OCI-LY3 (cell line): Measurements from ENCODE around the gene RHBDF2.

Experiments
- EZH2phosphoT487 ChIP-seq: fragments of 200-600 bp; shearing (Covaris generic); IDR thresholded peaks from 2 replicates; pipeline ENCODE4 v1.6.1; 2018; ENCODE audit warnings: antibody characterized with exemption, mixed run types, low read depth
- TF ChIP-seq, protein P1 (sequence below): fragments of 200-600, 300-600 bp; sonication (generic); IDR thresholded peaks from 2 replicates; pipeline ENCODE4 v1.5.1; 2014; ENCODE audit warnings: antibody characterized with exemption, low read length, low read depth

DNA sequence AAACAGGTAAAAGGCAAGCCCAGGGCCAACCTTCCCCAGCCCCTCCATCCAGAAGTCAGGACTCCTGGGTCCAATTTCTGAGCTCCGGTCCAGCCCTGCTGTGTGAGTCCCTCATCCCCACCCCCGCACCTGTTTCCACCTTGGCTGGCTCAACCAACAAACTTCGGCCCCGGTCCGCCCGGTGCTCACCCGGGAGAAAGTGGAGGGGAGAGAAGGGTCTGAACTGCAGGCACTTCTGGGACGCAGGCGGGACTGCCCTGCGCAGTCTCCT is 541 bp downstream of the RHBDF2 start:
- TF ChIP-seq, protein P1, sequence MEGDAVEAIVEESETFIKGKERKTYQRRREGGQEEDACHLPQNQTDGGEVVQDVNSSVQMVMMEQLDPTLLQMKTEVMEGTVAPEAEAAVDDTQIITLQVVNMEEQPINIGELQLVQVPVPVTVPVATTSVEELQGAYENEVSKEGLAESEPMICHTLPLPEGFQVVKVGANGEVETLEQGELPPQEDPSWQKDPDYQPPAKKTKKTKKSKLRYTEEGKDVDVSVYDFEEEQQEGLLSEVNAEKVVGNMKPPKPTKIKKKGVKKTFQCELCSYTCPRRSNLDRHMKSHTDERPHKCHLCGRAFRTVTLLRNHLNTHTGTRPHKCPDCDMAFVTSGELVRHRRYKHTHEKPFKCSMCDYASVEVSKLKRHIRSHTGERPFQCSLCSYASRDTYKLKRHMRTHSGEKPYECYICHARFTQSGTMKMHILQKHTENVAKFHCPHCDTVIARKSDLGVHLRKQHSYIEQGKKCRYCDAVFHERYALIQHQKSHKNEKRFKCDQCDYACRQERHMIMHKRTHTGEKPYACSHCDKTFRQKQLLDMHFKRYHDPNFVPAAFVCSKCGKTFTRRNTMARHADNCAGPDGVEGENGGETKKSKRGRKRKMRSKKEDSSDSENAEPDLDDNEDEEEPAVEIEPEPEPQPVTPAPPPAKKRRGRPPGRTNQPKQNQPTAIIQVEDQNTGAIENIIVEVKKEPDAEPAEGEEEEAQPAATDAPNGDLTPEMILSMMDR: no peak
- no peak for TF ChIP-seq EZH2phosphoT487
